ENCODE data around the gene ASAP3.

ASAP3 gene

DNA sequence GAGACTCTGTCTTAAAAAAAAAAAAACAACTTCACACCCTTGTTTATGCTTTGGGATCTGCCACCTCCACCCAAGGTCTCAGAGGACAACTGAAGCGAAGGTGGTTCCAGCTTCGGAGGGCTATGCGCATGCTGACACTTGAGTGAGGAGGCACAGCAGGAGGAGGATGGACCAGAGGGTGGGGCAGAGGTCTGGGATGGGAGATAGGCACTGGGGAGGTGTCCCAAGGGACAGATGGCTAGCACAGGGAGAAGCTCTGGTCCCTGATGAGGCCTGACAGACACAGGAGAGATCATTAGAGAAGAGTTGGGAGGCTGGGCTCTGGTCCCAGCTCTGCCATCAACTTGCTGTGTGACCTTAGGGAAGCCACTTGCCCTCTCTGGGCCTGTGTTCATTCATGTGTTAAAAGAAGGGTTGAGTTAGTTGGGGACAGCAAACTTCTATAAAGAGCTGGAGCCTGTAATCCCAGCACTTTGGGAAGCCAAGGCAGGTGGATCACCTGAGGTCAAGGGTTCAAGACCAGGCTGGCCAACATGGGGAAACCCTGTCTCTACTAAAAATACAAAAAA, 30.2 kb upstream of the ASAP3 start:
- ATAC-seq, result no peak

DNA sequence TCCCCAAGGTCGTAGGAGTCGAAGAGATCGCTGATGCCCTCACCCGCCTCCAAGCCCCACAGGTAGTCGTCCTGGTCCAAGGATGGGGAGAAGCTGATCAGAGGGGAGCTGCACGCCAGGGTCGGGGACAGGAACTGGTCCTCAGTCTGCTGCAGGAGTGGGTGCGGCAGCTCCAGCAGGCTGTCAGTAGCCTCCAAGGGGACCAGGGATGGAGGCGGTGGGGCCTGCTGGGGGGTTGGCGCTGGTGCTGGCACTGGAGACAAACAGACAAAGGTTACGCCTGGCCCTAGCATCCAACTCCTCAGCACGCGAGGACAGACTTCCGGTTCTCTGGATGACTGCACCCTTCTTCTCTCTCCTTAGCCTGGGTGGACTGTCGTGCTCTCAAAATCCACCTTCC, 25.9 kb upstream of the ASAP3 start:
- no peak for ATAC-seq
- TF ChIP-seq CSDC2 (CRISPR knock-in tag; IDR thresholded peaks at IDR 0.05), result no peak
- TF ChIP-seq GLIS3 (CRISPR knock-in tag; IDR thresholded peaks at IDR 0.05), result no peak
- TF ChIP-seq TCF4 (CRISPR knock-in tag; IDR thresholded peaks at IDR 0.05; ENCODE audit: borderline replicate concordance), result no peak
- TF ChIP-seq, protein P1, sequence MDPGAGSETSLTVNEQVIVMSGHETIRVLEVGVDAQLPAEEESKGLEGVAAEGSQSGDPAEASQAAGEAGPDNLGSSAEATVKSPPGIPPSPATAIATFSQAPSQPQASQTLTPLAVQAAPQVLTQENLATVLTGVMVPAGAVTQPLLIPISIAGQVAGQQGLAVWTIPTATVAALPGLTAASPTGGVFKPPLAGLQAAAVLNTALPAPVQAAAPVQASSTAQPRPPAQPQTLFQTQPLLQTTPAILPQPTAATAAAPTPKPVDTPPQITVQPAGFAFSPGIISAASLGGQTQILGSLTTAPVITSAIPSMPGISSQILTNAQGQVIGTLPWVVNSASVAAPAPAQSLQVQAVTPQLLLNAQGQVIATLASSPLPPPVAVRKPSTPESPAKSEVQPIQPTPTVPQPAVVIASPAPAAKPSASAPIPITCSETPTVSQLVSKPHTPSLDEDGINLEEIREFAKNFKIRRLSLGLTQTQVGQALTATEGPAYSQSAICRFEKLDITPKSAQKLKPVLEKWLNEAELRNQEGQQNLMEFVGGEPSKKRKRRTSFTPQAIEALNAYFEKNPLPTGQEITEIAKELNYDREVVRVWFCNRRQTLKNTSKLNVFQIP (CRISPR knock-in tag; IDR thresholded peaks at IDR 0.05; ENCODE audit: borderline replicate concordance, low read depth), result no peak
- TF ChIP-seq RARB (CRISPR knock-in tag; IDR thresholded peaks at IDR 0.05), result no peak
- TF ChIP-seq PPARA (CRISPR knock-in tag; IDR thresholded peaks at IDR 0.05; ENCODE audit: borderline replicate concordance), result no peak
- TF ChIP-seq ZNF565 (CRISPR knock-in tag; conservative IDR thresholded peaks at IDR 0.05; ENCODE audit: low read depth), result no peak
- no peak for TF ChIP-seq ZNF70 (CRISPR knock-in tag; IDR thresholded peaks at IDR 0.05)
- TF ChIP-seq BACH2 (CRISPR knock-in tag; IDR thresholded peaks at IDR 0.05; ENCODE audit: borderline replicate concordance), result no peak
- no peak for TF ChIP-seq OSR1 (CRISPR knock-in tag; IDR thresholded peaks at IDR 0.05)
- no peak for TF ChIP-seq ZFP3 (CRISPR knock-in tag; IDR thresholded peaks at IDR 0.05)
- TF ChIP-seq, protein P2, sequence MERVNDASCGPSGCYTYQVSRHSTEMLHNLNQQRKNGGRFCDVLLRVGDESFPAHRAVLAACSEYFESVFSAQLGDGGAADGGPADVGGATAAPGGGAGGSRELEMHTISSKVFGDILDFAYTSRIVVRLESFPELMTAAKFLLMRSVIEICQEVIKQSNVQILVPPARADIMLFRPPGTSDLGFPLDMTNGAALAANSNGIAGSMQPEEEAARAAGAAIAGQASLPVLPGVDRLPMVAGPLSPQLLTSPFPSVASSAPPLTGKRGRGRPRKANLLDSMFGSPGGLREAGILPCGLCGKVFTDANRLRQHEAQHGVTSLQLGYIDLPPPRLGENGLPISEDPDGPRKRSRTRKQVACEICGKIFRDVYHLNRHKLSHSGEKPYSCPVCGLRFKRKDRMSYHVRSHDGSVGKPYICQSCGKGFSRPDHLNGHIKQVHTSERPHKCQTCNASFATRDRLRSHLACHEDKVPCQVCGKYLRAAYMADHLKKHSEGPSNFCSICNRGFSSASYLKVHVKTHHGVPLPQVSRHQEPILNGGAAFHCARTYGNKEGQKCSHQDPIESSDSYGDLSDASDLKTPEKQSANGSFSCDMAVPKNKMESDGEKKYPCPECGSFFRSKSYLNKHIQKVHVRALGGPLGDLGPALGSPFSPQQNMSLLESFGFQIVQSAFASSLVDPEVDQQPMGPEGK (CRISPR knock-in tag; IDR thresholded peaks at IDR 0.05; ENCODE audit: borderline replicate concordance), result no peak
- no peak for TF ChIP-seq ZFP30 (CRISPR knock-in tag; IDR thresholded peaks at IDR 0.05)
- TF ChIP-seq, protein P3, sequence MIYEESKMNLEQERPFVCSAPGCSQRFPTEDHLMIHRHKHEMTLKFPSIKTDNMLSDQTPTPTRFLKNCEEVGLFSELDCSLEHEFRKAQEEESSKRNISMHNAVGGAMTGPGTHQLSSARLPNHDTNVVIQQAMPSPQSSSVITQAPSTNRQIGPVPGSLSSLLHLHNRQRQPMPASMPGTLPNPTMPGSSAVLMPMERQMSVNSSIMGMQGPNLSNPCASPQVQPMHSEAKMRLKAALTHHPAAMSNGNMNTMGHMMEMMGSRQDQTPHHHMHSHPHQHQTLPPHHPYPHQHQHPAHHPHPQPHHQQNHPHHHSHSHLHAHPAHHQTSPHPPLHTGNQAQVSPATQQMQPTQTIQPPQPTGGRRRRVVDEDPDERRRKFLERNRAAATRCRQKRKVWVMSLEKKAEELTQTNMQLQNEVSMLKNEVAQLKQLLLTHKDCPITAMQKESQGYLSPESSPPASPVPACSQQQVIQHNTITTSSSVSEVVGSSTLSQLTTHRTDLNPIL (CRISPR knock-in tag; IDR thresholded peaks at IDR 0.05; ENCODE audit: low read depth), result no peak

More for the DNA sequence above, 30.2 kb upstream of the ASAP3 start:
- TF ChIP-seq, protein P2 (CRISPR knock-in tag; IDR thresholded peaks at IDR 0.05; ENCODE audit: borderline replicate concordance), result no peak
- TF ChIP-seq GLIS3 (CRISPR knock-in tag; IDR thresholded peaks at IDR 0.05), result no peak
- TF ChIP-seq ARNTL (CRISPR knock-in tag; IDR thresholded peaks at IDR 0.05; ENCODE audit: borderline replicate concordance, low read depth), result no peak
- TF ChIP-seq RARB (CRISPR knock-in tag; IDR thresholded peaks at IDR 0.05), result no peak
- TF ChIP-seq, protein P4, sequence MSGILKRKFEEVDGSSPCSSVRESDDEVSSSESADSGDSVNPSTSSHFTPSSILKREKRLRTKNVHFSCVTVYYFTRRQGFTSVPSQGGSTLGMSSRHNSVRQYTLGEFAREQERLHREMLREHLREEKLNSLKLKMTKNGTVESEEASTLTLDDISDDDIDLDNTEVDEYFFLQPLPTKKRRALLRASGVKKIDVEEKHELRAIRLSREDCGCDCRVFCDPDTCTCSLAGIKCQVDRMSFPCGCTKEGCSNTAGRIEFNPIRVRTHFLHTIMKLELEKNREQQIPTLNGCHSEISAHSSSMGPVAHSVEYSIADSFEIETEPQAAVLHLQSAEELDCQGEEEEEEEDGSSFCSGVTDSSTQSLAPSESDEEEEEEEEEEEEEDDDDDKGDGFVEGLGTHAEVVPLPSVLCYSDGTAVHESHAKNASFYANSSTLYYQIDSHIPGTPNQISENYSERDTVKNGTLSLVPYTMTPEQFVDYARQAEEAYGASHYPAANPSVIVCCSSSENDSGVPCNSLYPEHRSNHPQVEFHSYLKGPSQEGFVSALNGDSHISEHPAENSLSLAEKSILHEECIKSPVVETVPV (CRISPR knock-in tag; IDR thresholded peaks at IDR 0.05), result no peak
- TF ChIP-seq ZC3H10 (CRISPR knock-in tag; IDR thresholded peaks at IDR 0.05), result no peak
- TF ChIP-seq ZFP3 (CRISPR knock-in tag; IDR thresholded peaks at IDR 0.05), result no peak
- no peak for TF ChIP-seq TCF4 (CRISPR knock-in tag; IDR thresholded peaks at IDR 0.05; ENCODE audit: borderline replicate concordance)
- no peak for TF ChIP-seq ISL1 (CRISPR knock-in tag; IDR thresholded peaks at IDR 0.05)
- TF ChIP-seq ZNF8 (CRISPR knock-in tag; IDR thresholded peaks at IDR 0.05), result no peak
- TF ChIP-seq, protein P1 (CRISPR knock-in tag; IDR thresholded peaks at IDR 0.05; ENCODE audit: borderline replicate concordance, low read depth), result no peak
- no peak for TF ChIP-seq CSDC2 (CRISPR knock-in tag; IDR thresholded peaks at IDR 0.05)
- TF ChIP-seq, protein P3 (CRISPR knock-in tag; IDR thresholded peaks at IDR 0.05; ENCODE audit: low read depth), result no peak
- TF ChIP-seq PPARA (CRISPR knock-in tag; IDR thresholded peaks at IDR 0.05; ENCODE audit: borderline replicate concordance), result no peak
- TF ChIP-seq, protein P5, sequence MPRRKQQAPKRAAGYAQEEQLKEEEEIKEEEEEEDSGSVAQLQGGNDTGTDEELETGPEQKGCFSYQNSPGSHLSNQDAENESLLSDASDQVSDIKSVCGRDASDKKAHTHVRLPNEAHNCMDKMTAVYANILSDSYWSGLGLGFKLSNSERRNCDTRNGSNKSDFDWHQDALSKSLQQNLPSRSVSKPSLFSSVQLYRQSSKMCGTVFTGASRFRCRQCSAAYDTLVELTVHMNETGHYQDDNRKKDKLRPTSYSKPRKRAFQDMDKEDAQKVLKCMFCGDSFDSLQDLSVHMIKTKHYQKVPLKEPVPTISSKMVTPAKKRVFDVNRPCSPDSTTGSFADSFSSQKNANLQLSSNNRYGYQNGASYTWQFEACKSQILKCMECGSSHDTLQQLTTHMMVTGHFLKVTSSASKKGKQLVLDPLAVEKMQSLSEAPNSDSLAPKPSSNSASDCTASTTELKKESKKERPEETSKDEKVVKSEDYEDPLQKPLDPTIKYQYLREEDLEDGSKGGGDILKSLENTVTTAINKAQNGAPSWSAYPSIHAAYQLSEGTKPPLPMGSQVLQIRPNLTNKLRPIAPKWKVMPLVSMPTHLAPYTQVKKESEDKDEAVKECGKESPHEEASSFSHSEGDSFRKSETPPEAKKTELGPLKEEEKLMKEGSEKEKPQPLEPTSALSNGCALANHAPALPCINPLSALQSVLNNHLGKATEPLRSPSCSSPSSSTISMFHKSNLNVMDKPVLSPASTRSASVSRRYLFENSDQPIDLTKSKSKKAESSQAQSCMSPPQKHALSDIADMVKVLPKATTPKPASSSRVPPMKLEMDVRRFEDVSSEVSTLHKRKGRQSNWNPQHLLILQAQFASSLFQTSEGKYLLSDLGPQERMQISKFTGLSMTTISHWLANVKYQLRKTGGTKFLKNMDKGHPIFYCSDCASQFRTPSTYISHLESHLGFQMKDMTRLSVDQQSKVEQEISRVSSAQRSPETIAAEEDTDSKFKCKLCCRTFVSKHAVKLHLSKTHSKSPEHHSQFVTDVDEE (CRISPR knock-in tag; IDR thresholded peaks at IDR 0.05), result no peak
- no peak for TF ChIP-seq BACH2 (CRISPR knock-in tag; IDR thresholded peaks at IDR 0.05; ENCODE audit: borderline replicate concordance)
- no peak for TF ChIP-seq ZNF70 (CRISPR knock-in tag; IDR thresholded peaks at IDR 0.05)
- TF ChIP-seq SNAI2 (CRISPR knock-in tag; IDR thresholded peaks at IDR 0.05), result no peak
- TF ChIP-seq OSR1 (CRISPR knock-in tag; IDR thresholded peaks at IDR 0.05), result no peak
